Calu3 (cell line): ENCODE data around the gene SYCN. TPM values are rescaled to one million over a fixed set of nuclear protein-coding genes. Genes with fewer than 3 reads are reported as not detected.

Experiments
- BruUV-seq: library from RNA; stranded (reverse); fragments of 400-500 nt; replicated peaks from 2 replicates; lab custom pipeline; 2021; lab: Mats Ljungman, UMichigan
- CTCF ChIA-PET: fragments of 300-600 bp; sonication (Branson Sonifier 250); formaldehyde crosslinking; loops from one replicate; lab custom pipeline; 2022; ENCODE audit warnings: antibody characterized with exemption; lab: Charles Lee
- DNase-seq: peaks from one replicate; pipeline ENCODE4 v3.0.0; 2022
- H3K27ac Mint-ChIP-seq: one replicate; pipeline ENCODE4 v1.8.0; 2022; ENCODE audit warnings: mixed read lengths; ENCODE audit not compliant: unreplicated experiment
- H3K27me3 Mint-ChIP-seq: one replicate; pipeline ENCODE4 v1.8.0; 2022; ENCODE audit warnings: mixed read lengths; ENCODE audit not compliant: unreplicated experiment
- H3K36me3 Mint-ChIP-seq: one replicate; pipeline ENCODE4 v1.8.0; 2022; ENCODE audit warnings: mild to moderate bottlenecking, moderate library complexity, mixed read lengths; ENCODE audit not compliant: insufficient read depth, unreplicated experiment
- H3K4me1 Mint-ChIP-seq: one replicate; pipeline ENCODE4 v1.8.0; 2022; ENCODE audit warnings: mild to moderate bottlenecking, low read depth, mixed read lengths; ENCODE audit not compliant: unreplicated experiment
- H3K4me3 Mint-ChIP-seq: one replicate; pipeline ENCODE4 v1.8.0; 2022; ENCODE audit warnings: mild to moderate bottlenecking, low read depth, moderate library complexity, mixed read lengths; ENCODE audit not compliant: unreplicated experiment
- H3K9me3 Mint-ChIP-seq: one replicate; pipeline ENCODE4 v1.8.0; 2022; ENCODE audit warnings: low read depth, mixed read lengths; ENCODE audit not compliant: unreplicated experiment
- CTCF ChIP-seq: fragments of 200-600 bp; IDR thresholded peaks from one replicate; pipeline ENCODE4 v1.8.0; 2022; ENCODE audit warnings: antibody characterized with exemption; ENCODE audit not compliant: unreplicated experiment
- intact Hi-C: fragments of 100-400 bp; cut with micrococcal nuclease; formaldehyde crosslinking; loops from one replicate; pipeline ENCODE4 v1.10.0; 2022; ENCODE audit not compliant: unreplicated experiment
- total RNA-seq: library from RNA; stranded (reverse); gene quantifications from 2 replicates; pipeline ENCODE4 v1.2.3, GENCODE V29; 2022

SYCN gene
- total RNA-seq, 1 experiment from 2014 or later: not detected

GRCh38 chr19:39173502-39173991 is 30.5 kb downstream of the SYCN start:
- Mint-ChIP-seq H3K4me1 (peaks cover 8% of the 10 kb centered on the region), H3K27me3 (no peaks in the 10 kb centered on the region), H3K4me3 (no peak overlapping the region), H3K27ac (no peak overlapping the region), H3K36me3 (peaks cover 55% of the 10 kb centered on the region), H3K9me3 (no peaks in the 10 kb centered on the region)
- intact Hi-C loops: no loop called here
- no peak for TF ChIP-seq CTCF
- no peak for DNase-seq
- no TSS peak for BruUV-seq
- CTCF ChIA-PET: no interaction called here

GRCh38 chr19:39172700-39173501 is 31.2 kb downstream of the SYCN start:
- Mint-ChIP-seq H3K27me3 (no peaks in the 10 kb centered on the region), H3K36me3 (peaks cover 53% of the 10 kb centered on the region), H3K4me3 (no peak overlapping the region), H3K4me1 (peaks cover 14% of the 10 kb centered on the region), H3K27ac (no peak overlapping the region), H3K9me3 (no peaks in the 10 kb centered on the region)
- no peak for TF ChIP-seq CTCF
- TSS peak; percentile 56 for BruUV-seq
- DNase-seq: no peak
- intact Hi-C loops: no loop called here
- CTCF ChIA-PET: no interaction called here

GRCh38 chr19:39171479-39172465 is 32.3 kb downstream of the SYCN start:
- BruUV-seq: no TSS peak
- no peak for DNase-seq
- Mint-ChIP-seq H3K4me3 (no peak overlapping the region), H3K27ac (no peak overlapping the region), H3K9me3 (no peaks in the 10 kb centered on the region), H3K4me1 (peaks cover 25% of the 10 kb centered on the region), H3K27me3 (no peaks in the 10 kb centered on the region), H3K36me3 (peaks cover 52% of the 10 kb centered on the region)
- TF ChIP-seq CTCF: no peak
- CTCF ChIA-PET: interaction anchor here (0.7 kb wide), 1 partner anchor 66 kb away, joined by 3 read pairs; no protein-coding TSS in a partner anchor
- intact Hi-C loops: no loop called here

- no peak overlapping the region for H3K4me3 Mint-ChIP-seq
- peaks cover 44% of the 10 kb centered on the region for H3K36me3 Mint-ChIP-seq
- intact Hi-C loops: no loop called here
- no peaks in the 10 kb centered on the region for H3K27me3 Mint-ChIP-seq
- no peak for TF ChIP-seq CTCF
- no peaks in the 10 kb centered on the region for H3K9me3 Mint-ChIP-seq
- peaks cover 26% of the 10 kb centered on the region for H3K4me1 Mint-ChIP-seq
- CTCF ChIA-PET: no interaction called here
- no peak for DNase-seq
- no peak overlapping the region for H3K27ac Mint-ChIP-seq
- BruUV-seq: no TSS peak
These were observed 33.5 kb downstream of the SYCN start for GRCh38 chr19:39170386-39171231.
